HCT116 (cell line): ENCODE data around the gene HTRA3. TPM values are rescaled to one million over a fixed set of nuclear protein-coding genes. Genes with fewer than 3 reads are reported as not detected.

Source experiments
- ATAC-seq: fragments of 200-7000 bp; cut with Tn5 transposase; 2 replicates; pipeline ENCODE4 v1.9.1; 2020; ENCODE audit warnings: mild to moderate bottlenecking, moderate library complexity
- BruUV-seq: library from RNA; stranded (reverse); fragments of 400-500 nt; replicated peaks from 2 replicates; lab custom pipeline; 2021; lab: Mats Ljungman, UMichigan
- CTCF ChIA-PET: fragments of 300-600 bp; sonication (Branson Sonifier 250); formaldehyde crosslinking; loops from one replicate; lab custom pipeline; 2021; ENCODE audit warnings: antibody characterized with exemption; lab: Charles Lee
- POLR2A ChIA-PET: fragments of 300-600, 350-600 bp; sonication (Branson Sonifier 250); formaldehyde crosslinking; loops from one replicate; lab custom pipeline; 2021; ENCODE audit warnings: antibody characterized with exemption; lab: Charles Lee
- RAD21 ChIA-PET, 2 experiments: fragments of 300-600 bp; sonication (Branson Sonifier 250); formaldehyde crosslinking; loops; one replicate each; lab custom pipeline; 2023; ENCODE audit warnings: low total read pairs in 2 of 2; ENCODE audit not compliant: uncharacterized antibody in 2 of 2, unreplicated experiment in 2 of 2, low non-redundant PET in 1 of 2; lab: Charles Lee
- DNase-seq: peaks from one replicate; pipeline ENCODE4 v3.0.0-alpha.2; 2010; ENCODE audit warnings: low read depth, low spot score
- H2AFZ ChIP-seq: fragments of 200-600 bp; shearing (Covaris generic), sonication (generic); 2 replicates; pipeline ENCODE4 v1.6.1; 2017; ENCODE audit warnings: low read depth, mixed run types, mixed read lengths, antibody characterized with exemption, low read length; ENCODE audit not compliant: poor library complexity, severe bottlenecking
- H3K27ac ChIP-seq: 2 replicates; pipeline ENCODE4 v1.5.1; 2012; ENCODE audit warnings: low read depth, low read length
- H3K27me3 ChIP-seq: fragments of 200-600 bp; sonication (generic); 2 replicates; pipeline ENCODE4 v1.6.1; 2016; ENCODE audit warnings: mixed run types, low read length, mixed read lengths; ENCODE audit not compliant: insufficient read depth
- H3K36me3 ChIP-seq, 2 experiments: fragments of 200-500 bp in 1 of 2; fragments of 200-600 bp in 1 of 2; sonication (Bioruptor generic) in 1 of 2; sonication (generic) in 1 of 2; 2 replicates each; pipeline versions ENCODE4 v1.5.1 to v1.6.1; 2014 to 2016; ENCODE audit warnings: low read length in 2 of 2, inconsistent platforms in 1 of 2, mixed read lengths in 1 of 2, mixed run types in 1 of 2; ENCODE audit not compliant: insufficient read depth in 2 of 2, control insufficient read depth in 1 of 2
- H3K4me1 ChIP-seq, 2 experiments: fragments of 200-600 bp in 1 of 2; sonication (generic) in 1 of 2; 2 replicates each; pipeline versions ENCODE4 v1.5.1 to v1.6.1; 2012 to 2017; ENCODE audit warnings: low read length in 2 of 2, inconsistent platforms in 1 of 2, mild to moderate bottlenecking in 1 of 2, mixed read lengths in 1 of 2, mixed run types in 1 of 2, moderate library complexity in 1 of 2; ENCODE audit not compliant: insufficient read depth in 2 of 2, control insufficient read depth in 1 of 2
- H3K4me2 ChIP-seq: fragments of 200-600 bp; sonication (generic); 2 replicates; pipeline ENCODE4 v1.6.1; 2017; ENCODE audit warnings: mixed run types, low read length, mixed read lengths
- H3K4me3 ChIP-seq, 2 experiments: fragments of 200-600 bp in 1 of 2; sonication (generic) in 1 of 2; replicated peaks in 1 of 2; 2 replicates each; pipeline ENCODE4 v1.5.1; 2011 to 2016; ENCODE audit warnings: low read length in 2 of 2, control low read depth in 1 of 2, low read depth in 1 of 2, mild to moderate bottlenecking in 1 of 2, mixed read lengths in 1 of 2, mixed run types in 1 of 2
- H3K79me2 ChIP-seq: fragments of 200-600 bp; sonication (generic); 2 replicates; pipeline ENCODE4 v1.6.1; 2017; ENCODE audit warnings: mild to moderate bottlenecking, mixed run types, low read length, moderate library complexity, mixed read lengths; ENCODE audit not compliant: insufficient read depth
- H3K9ac ChIP-seq: fragments of 200-600 bp; sonication (generic); 2 replicates; pipeline ENCODE4 v1.6.1; 2016; ENCODE audit warnings: low read length, mixed read lengths
- H3K9me2 ChIP-seq: fragments of 200-600 bp; sonication (generic), shearing (Covaris generic); 2 replicates; pipeline ENCODE4 v1.6.1; 2017; ENCODE audit warnings: mixed run types, mild to moderate bottlenecking, moderate library complexity; ENCODE audit not compliant: insufficient read depth
- H3K9me3 ChIP-seq, 2 experiments: fragments of 200-500 bp in 1 of 2; fragments of 200-600 bp in 1 of 2; sonication (Bioruptor generic) in 1 of 2; sonication (generic) in 1 of 2; 2 replicates each; pipeline ENCODE4 v1.6.1; 2014 to 2017; ENCODE audit warnings: low read length in 2 of 2, mixed read lengths in 2 of 2, inconsistent platforms in 1 of 2, low read depth in 1 of 2, mild to moderate bottlenecking in 1 of 2, mixed run types in 1 of 2, moderate library complexity in 1 of 2; ENCODE audit not compliant: control insufficient read depth in 1 of 2, insufficient read depth in 1 of 2
- H4K20me1 ChIP-seq: fragments of 200-600 bp; sonication (generic), shearing (Covaris generic); 2 replicates; pipeline ENCODE4 v1.6.1; 2017; ENCODE audit warnings: mixed run types, mild to moderate bottlenecking, moderate library complexity; ENCODE audit not compliant: insufficient read depth
- CBX3 ChIP-seq: IDR thresholded peaks from 2 replicates; pipeline ENCODE4 v1.6.1; 2012; ENCODE audit warnings: low read depth
- CEBPB ChIP-seq: IDR thresholded peaks from 2 replicates; pipeline ENCODE4 v1.6.1; 2012; ENCODE audit warnings: low read depth
- CTCF ChIP-seq, 3 experiments: fragments of 200-600 bp in 1 of 3; sonication (generic) in 1 of 3; IDR thresholded peaks in 2 of 3; conservative IDR thresholded peaks in 1 of 3; 2 replicates each; pipeline ENCODE4 v1.5.1; 2012 to 2017; ENCODE audit warnings: low read depth in 2 of 3, low read length in 2 of 3, antibody characterized with exemption in 1 of 3, borderline replicate concordance in 1 of 3, control low read depth in 1 of 3, mild to moderate bottlenecking in 1 of 3, mixed read lengths in 1 of 3, mixed run types in 1 of 3, moderate library complexity in 1 of 3; ENCODE audit not compliant: insufficient read depth in 1 of 3
- EGR1 ChIP-seq: IDR thresholded peaks from 2 replicates; pipeline ENCODE4 v1.6.1; 2012; ENCODE audit warnings: low read depth
- ELF1 ChIP-seq: IDR thresholded peaks from 2 replicates; pipeline ENCODE4 v1.6.1; 2012; ENCODE audit warnings: low read depth, borderline replicate concordance
- EZH2 ChIP-seq: fragments of 200-600 bp; sonication (generic); IDR thresholded peaks from 2 replicates; pipeline ENCODE4 v1.6.1; 2017; ENCODE audit warnings: antibody characterized with exemption, mixed run types
- EZH2phosphoT487 ChIP-seq: fragments of 200-600 bp; IDR thresholded peaks from 2 replicates; pipeline ENCODE4 v1.6.1; 2018; ENCODE audit warnings: antibody characterized with exemption, borderline replicate concordance
- JUND ChIP-seq: IDR thresholded peaks from 2 replicates; pipeline ENCODE4 v1.6.1; 2012
- MAX ChIP-seq: IDR thresholded peaks from 2 replicates; pipeline ENCODE4 v1.6.1; 2012
- POLR2A ChIP-seq: IDR thresholded peaks from 2 replicates; pipeline ENCODE4 v1.7.0; 2011; ENCODE audit warnings: borderline replicate concordance; ENCODE audit not compliant: insufficient read depth, insufficient read length; ENCODE audit errors: extremely low read depth
- POLR2AphosphoS5 ChIP-seq: IDR thresholded peaks from 2 replicates; pipeline ENCODE4 v1.6.1; 2011; ENCODE audit warnings: mild to moderate bottlenecking, low read depth, low read length, moderate library complexity
- REST ChIP-seq: IDR thresholded peaks from 2 replicates; pipeline ENCODE4 v1.6.1; 2012; ENCODE audit warnings: low read depth
- SP1 ChIP-seq: IDR thresholded peaks from 2 replicates; pipeline ENCODE4 v1.6.1; 2012; ENCODE audit warnings: low read depth
- SRF ChIP-seq: IDR thresholded peaks from 2 replicates; pipeline ENCODE4 v1.6.1; 2012; ENCODE audit warnings: low read depth
- YY1 ChIP-seq: IDR thresholded peaks from 2 replicates; pipeline ENCODE4 v1.6.1; 2011; ENCODE audit warnings: low read length, low read depth, moderate library complexity, mild to moderate bottlenecking; ENCODE audit not compliant: insufficient replicate concordance; ENCODE audit errors: extremely low read depth
- ZBTB33 ChIP-seq: IDR thresholded peaks from 2 replicates; pipeline ENCODE4 v1.6.1; 2011; ENCODE audit warnings: mild to moderate bottlenecking, low read length, moderate library complexity; ENCODE audit not compliant: insufficient replicate concordance; ENCODE audit errors: extremely low read depth
- intact Hi-C: fragments of 100-400 bp; cut with micrococcal nuclease; formaldehyde crosslinking; loops from 2 replicates; pipeline ENCODE4 v1.10.0; 2022
- total RNA-seq: library from RNA; stranded (reverse); gene quantifications from one replicate; pipeline ENCODE4 v1.2.1, GENCODE V29; 2021; ENCODE audit not compliant: unreplicated experiment

HTRA3 gene
- total RNA-seq, 1 experiment from 2014 or later = not detected

GRCh38 chr4:8295471-8295870 is 25.9 kb downstream of the HTRA3 start (continued):
- TF ChIP-seq REST (no peak), EGR1 (no peak), POLR2A (no peak), YY1 (no peak), EZH2phosphoT487 (no peak), JUND (no peak), CEBPB (no peak), ELF1 (no peak), SP1 (no peak), EZH2 (no peak)
- TF ChIP-seq, all 23 proteins: peak for 0

GRCh38 chr4:8296491-8296890 is 26.9 kb downstream of the HTRA3 start:
- POLR2A ChIA-PET = no interaction called here
- H2AFZ ChIP-seq = no peak overlapping the region
- RAD21 ChIA-PET = no interaction called here
- intact Hi-C loops = no loop called here
- DNase-seq (no peak), ATAC-seq (no peak)
- BruUV-seq = no TSS peak
- H3K4me1 ChIP-seq = no peaks in the 10 kb centered on the region
- no peaks in the 10 kb centered on the region for H3K27me3 ChIP-seq
- no peaks in the 10 kb centered on the region for H4K20me1 ChIP-seq
- H3K79me2 ChIP-seq = no peaks in the 10 kb centered on the region
- CTCF ChIA-PET = no interaction called here
- no peak overlapping the region for H3K27ac ChIP-seq
- H3K36me3 ChIP-seq = no peaks in the 10 kb centered on the region
- no peaks in the 10 kb centered on the region for H3K9me2 ChIP-seq
- no peak overlapping the region for H3K4me3 ChIP-seq
- no peaks in the 10 kb centered on the region for H3K9me3 ChIP-seq
- no peak overlapping the region for H3K9ac ChIP-seq
- H3K4me2 ChIP-seq = no peak overlapping the region
- TF ChIP-seq ELF1 (no peak), EZH2phosphoT487 (no peak), SRF (no peak), MAX (no peak), POLR2A (no peak), CTCF (IDR thresholded peaks at IDR 0.05 in 2 of 3, conservative IDR thresholded peaks at IDR 0.05 in 1 of 3; ENCODE audit: borderline replicate concordance in 1 of 3, insufficient read depth in 1 of 3, low read depth in 2 of 3, low read length in 2 of 3) (no peak), YY1 (no peak), CBX3 (no peak), CEBPB (no peak), POLR2AphosphoS5 (no peak), ZBTB33 (no peak)
